GM12892 (cell line): ENCODE data around the gene CCDC122.

Source experiments
- POLR2A ChIP-seq: IDR thresholded peaks from 2 replicates; pipeline ENCODE4 v1.6.1; 2011; ENCODE audit warnings: low read depth, low read length, control low read depth
- POLR2AphosphoS5 ChIP-seq: IDR thresholded peaks from 2 replicates; pipeline ENCODE4 v1.6.1; 2011; ENCODE audit warnings: low read depth, low read length, control low read depth
- TAF1 ChIP-seq: IDR thresholded peaks from 2 replicates; pipeline ENCODE4 v1.6.1; 2011; ENCODE audit warnings: low read depth, mild to moderate bottlenecking, control low read depth, low read length, borderline replicate concordance

DNA sequence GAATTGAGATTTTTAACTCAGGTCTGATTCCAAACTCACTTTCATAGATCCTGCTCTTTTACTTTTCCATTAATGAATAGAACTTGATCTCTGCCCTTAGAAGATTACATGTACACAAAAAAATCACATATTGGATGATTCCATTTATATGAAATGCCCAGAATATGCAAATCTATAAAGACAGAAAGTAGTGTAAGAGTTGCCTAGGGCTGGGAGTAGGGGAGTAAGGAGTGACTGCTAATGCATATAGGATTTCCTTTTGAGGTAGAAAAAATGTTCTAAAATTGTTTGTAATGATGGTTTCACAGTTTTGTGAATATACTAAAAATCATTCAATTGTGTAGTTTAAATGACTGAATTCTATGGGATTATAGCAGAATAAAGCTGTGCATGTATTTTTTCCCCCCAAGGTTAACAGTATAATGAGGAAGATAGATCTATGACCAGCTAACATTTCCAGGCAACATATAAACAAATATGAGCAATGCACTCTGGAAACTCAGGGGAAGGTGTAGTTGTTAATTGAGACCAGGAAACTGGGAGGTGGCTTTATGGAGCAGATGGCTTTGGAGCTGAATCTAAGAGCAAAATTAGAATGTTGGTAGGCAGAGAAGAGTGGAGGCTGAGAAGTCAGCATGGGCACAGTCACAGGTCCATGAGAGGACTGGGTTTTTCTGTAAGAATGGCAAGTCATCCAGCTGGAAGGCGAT is 41.6 kb upstream of the CCDC122 start:
- no peak for TF ChIP-seq POLR2A
- no peak for TF ChIP-seq POLR2AphosphoS5
- TF ChIP-seq TAF1: no peak
